CD4-positive, CD25-positive, alpha-beta regulatory T cell (primary cell): ENCODE data around the gene RASGRP4. TPM values are rescaled to one million over a fixed set of nuclear protein-coding genes. Genes with fewer than 3 reads are reported as not detected.
A peak's percentile ranks its signal among the peaks of the same experiment; 100 is the strongest.

Experiments used
- ATAC-seq, 2 donors: fragments of 150-1000 bp; cut with Tn5 transposase; one replicate each; pipeline ENCODE4 v1.10.0; 2021; ENCODE audit warnings: low read depth in 2 of 2, moderate number of reproducible peaks in 2 of 2, moderate library complexity in 1 of 2
- DNase-seq, 3 donors: peaks; one replicate each; pipeline versions ENCODE4 v3.0.0 to v3.0.0-alpha.2; 2012 to 2022; ENCODE audit warnings: mixed read lengths in 1 of 3
- H3K27ac ChIP-seq: one replicate; pipeline ENCODE4 v1.7.0; 2013; ENCODE audit warnings: mild to moderate bottlenecking, low read length; ENCODE audit not compliant: insufficient read depth, poor library complexity, severe bottlenecking
- H3K27me3 ChIP-seq: one replicate; pipeline ENCODE4 v1.7.0; 2013; ENCODE audit warnings: low read length; ENCODE audit not compliant: control insufficient read depth, insufficient read depth
- H3K36me3 ChIP-seq: one replicate; pipeline ENCODE4 v1.7.0; 2013; ENCODE audit warnings: mild to moderate bottlenecking, low read length, moderate library complexity; ENCODE audit not compliant: control insufficient read depth, insufficient read depth
- H3K4me1 ChIP-seq: 2 replicates; pipeline ENCODE4 v1.7.0; 2013; ENCODE audit warnings: mild to moderate bottlenecking, low read length; ENCODE audit not compliant: insufficient read depth, control insufficient read depth, poor library complexity, severe bottlenecking
- H3K4me3 ChIP-seq: one replicate; pipeline ENCODE4 v1.7.0; 2013; ENCODE audit warnings: low read depth, mild to moderate bottlenecking, low read length, moderate library complexity
- H3K9me3 ChIP-seq, 2 experiments: 1 replicate in 1 of 2; 2 replicates in 1 of 2; pipeline ENCODE4 v1.7.0; 2013; ENCODE audit warnings: low read length in 2 of 2, mild to moderate bottlenecking in 1 of 2, moderate library complexity in 1 of 2; ENCODE audit not compliant: control insufficient read depth in 2 of 2
- H3K27ac Mint-ChIP-seq, 3 donors: one replicate each; pipeline ENCODE4 v1.8.0; 2020 to 2022; ENCODE audit warnings: mild to moderate bottlenecking in 3 of 3, mixed read lengths in 3 of 3, moderate library complexity in 2 of 3
- H3K27me3 Mint-ChIP-seq: one replicate; pipeline ENCODE4 v1.8.0; 2022; ENCODE audit warnings: mild to moderate bottlenecking, mixed read lengths
- H3K36me3 Mint-ChIP-seq: one replicate; pipeline ENCODE4 v1.8.0; 2020; ENCODE audit warnings: mixed read lengths
- H3K4me1 Mint-ChIP-seq, 4 donors: one replicate each; pipeline ENCODE4 v1.8.0; 2020 to 2022; ENCODE audit warnings: mixed read lengths in 4 of 4, mild to moderate bottlenecking in 1 of 4
- H3K4me3 Mint-ChIP-seq, 4 donors: one replicate each; pipeline ENCODE4 v1.8.0; 2020 to 2022; ENCODE audit warnings: mild to moderate bottlenecking in 4 of 4, mixed read lengths in 4 of 4, moderate library complexity in 3 of 4
- H3K9me3 Mint-ChIP-seq, 7 donors: one replicate each; pipeline ENCODE4 v1.8.0; 2020 to 2022; ENCODE audit warnings: mixed read lengths in 7 of 7, mild to moderate bottlenecking in 3 of 7, moderate library complexity in 2 of 7
- polyA plus RNA-seq, 4 donors: library from polyadenylated mRNA; unstranded; fragments of 300-500 nt; fragmentation: Illumina TruSeq; gene quantifications; one replicate each; pipeline ENCODE4 v1.2.3, GENCODE V29; 2021
- total RNA-seq: library from RNA; stranded (reverse); gene quantifications from one replicate; pipeline ENCODE4 v1.2.3, GENCODE V29; 2022

RASGRP4 gene
- total and polyA plus RNA-seq, 5 donors from 2014 or later: 1.6 to 10.9 (median 6.7) TPM

DNA sequence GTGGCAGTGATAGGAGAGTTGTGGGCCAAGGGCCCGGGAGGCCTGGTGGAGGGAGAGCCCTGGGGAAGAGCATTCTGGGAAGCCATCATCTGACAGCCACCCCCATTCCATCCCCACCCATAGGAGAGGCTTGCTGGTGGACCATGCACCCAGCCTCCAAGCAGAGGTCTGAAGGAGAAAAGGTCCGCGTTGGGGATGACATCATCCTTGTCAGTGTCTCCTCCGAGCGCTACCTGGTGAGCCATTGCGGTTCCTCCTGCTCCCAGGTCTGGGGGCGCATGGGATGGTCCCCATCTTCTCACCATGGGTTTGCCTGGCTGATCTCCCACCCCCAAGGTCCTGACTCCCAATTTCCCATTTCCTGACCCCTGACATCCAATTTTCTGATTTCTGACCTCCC is 18.0 kb upstream of the RASGRP4 start:
- Histone ChIP-seq H3K4me3 (no peak overlapping the region), H3K4me1 (no peaks in the 10 kb centered on the region), H3K36me3 (no peaks in the 10 kb centered on the region), H3K9me3 (no peaks in the 10 kb centered on the region), H3K27ac (no peak overlapping the region), H3K27me3 (no peaks in the 10 kb centered on the region)
- Mint-ChIP-seq H3K4me1 (peaks cover 0 to 3% (median 1%) of the 10 kb centered on the region in 4 donors), H3K36me3 (peaks cover 4% of the 10 kb centered on the region), H3K27me3 (no peaks in the 10 kb centered on the region), H3K27ac (no peak overlapping the region), H3K4me3 (no peak overlapping the region), H3K9me3 (peaks cover 0 to 2% (median 0%) of the 10 kb centered on the region in 7 donors)
- DNase-seq (no peak), ATAC-seq (no peak)

DNA sequence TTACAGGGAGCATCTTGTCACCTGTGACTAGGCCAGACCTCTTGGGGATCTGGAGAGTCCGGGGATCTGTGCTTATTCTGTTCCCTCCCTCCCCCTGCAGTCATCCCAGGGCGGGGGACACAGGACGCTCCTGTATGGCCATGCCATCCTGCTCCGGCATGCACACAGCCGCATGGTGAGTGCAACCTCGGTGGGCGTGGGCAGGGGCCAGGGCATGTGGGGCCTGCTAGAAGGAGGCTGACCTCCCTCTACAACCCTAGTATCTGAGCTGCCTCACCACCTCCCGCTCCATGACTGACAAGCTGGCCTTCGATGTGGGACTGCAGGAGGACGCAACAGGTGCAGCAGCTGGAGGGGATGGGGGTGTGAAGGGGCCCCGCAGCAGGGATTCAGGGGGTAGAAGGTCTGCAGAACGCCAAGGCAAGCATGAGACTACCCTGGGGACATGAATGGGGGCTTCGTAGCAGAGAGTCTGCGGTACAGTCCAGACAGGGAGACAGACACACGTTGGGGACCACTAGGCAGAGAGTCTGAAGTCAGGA is 17.5 kb upstream of the RASGRP4 start:
- Mint-ChIP-seq H3K4me3 (no peak overlapping the region), H3K36me3 (no peaks in the 10 kb centered on the region), H3K27ac (no peak overlapping the region), H3K9me3 (peaks cover 0 to 2% (median 0%) of the 10 kb centered on the region in 7 donors), H3K27me3 (no peaks in the 10 kb centered on the region), H3K4me1 (peaks cover 0 to 3% (median 1%) of the 10 kb centered on the region in 4 donors)
- Histone ChIP-seq H3K4me1 (no peaks in the 10 kb centered on the region), H3K9me3 (no peaks in the 10 kb centered on the region), H3K27me3 (no peaks in the 10 kb centered on the region), H3K27ac (no peak overlapping the region), H3K36me3 (no peaks in the 10 kb centered on the region), H3K4me3 (no peak overlapping the region)
- no peak for DNase-seq
- ATAC-seq: no peak

DNA sequence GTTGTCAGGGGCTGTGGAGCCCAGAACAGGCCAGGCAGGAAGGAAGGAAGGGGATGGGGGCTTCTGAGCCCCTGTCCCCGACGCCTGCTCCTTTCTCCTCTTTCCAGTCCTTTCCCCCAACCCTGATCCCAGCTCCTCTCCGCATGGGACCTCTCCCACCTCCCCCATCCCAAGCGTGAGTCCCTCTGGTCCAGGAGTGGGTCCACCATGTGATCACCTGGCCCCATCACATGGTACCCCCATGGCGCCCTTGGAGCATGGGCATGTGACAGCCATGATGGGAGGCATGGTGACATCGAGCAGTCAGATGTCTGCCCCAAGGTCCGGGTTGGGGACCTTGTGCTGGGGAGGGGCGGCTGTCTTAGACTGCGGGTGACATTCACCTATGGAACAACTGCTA is 16.7 kb upstream of the RASGRP4 start:
- Histone ChIP-seq H3K27me3 (no peaks in the 10 kb centered on the region), H3K4me3 (no peak overlapping the region), H3K36me3 (no peaks in the 10 kb centered on the region), H3K4me1 (no peaks in the 10 kb centered on the region), H3K27ac (no peak overlapping the region), H3K9me3 (no peaks in the 10 kb centered on the region)
- ATAC-seq (no peak), DNase-seq (no peak)
- Mint-ChIP-seq H3K9me3 (peaks cover 0 to 2% (median 0%) of the 10 kb centered on the region in 7 donors), H3K4me3 (no peak overlapping the region), H3K27me3 (no peaks in the 10 kb centered on the region), H3K4me1 (peaks cover 0 to 3% (median 1%) of the 10 kb centered on the region in 4 donors), H3K27ac (no peak overlapping the region), H3K36me3 (no peaks in the 10 kb centered on the region)

DNA sequence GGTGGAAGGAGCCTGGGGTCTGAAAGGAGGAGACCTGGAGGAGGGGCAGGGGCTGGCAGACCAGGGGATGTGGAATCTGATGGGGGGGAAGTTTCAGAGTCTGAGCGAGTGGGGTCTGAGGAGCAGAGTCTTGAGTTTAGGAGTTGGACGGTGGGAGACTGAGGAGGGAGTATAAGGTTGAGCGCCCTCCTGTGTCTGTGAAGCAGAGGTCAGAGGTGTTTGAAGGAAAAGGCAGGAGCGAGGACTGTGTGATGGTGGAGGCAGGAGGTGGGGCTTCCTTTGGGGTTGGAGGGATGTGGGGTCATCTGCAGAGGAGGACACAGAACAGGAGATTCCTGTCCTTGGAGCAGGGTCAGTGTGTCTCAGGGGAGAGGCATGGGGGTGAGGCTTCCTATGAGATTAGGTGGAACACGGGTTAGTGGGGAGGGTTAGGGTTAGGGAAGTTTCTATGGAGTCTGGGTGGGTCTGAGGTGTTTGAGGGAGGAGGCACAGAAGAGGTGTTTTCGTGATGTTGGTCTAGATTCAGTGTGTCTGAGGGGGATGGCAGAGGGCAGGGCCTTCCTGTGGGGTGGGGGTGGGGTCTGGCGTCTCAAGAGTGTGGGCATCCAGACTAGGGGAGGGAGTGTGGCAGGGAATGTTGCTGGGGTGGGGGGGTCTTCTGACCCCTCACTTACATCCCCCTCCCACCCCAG is 15.8 kb upstream of the RASGRP4 start:
- DNase-seq (peak in 1 of 3 donors; percentile 59), ATAC-seq (peak in 1 of 2 donors; percentile 39)
- Mint-ChIP-seq H3K27ac (peak overlapping the region in 1 of 3 donors; percentile 65), H3K9me3 (peaks cover 0 to 2% (median 0%) of the 10 kb centered on the region in 7 donors), H3K4me3 (no peak overlapping the region), H3K36me3 (no peaks in the 10 kb centered on the region), H3K4me1 (peaks cover 0 to 3% (median 1%) of the 10 kb centered on the region in 4 donors), H3K27me3 (no peaks in the 10 kb centered on the region)
- no peak overlapping the region for H3K27ac ChIP-seq
- no peaks in the 10 kb centered on the region for H3K9me3 ChIP-seq
- no peak overlapping the region for H3K4me3 ChIP-seq
- H3K27me3 ChIP-seq: no peaks in the 10 kb centered on the region
- H3K4me1 ChIP-seq: no peaks in the 10 kb centered on the region
- no peaks in the 10 kb centered on the region for H3K36me3 ChIP-seq

DNA sequence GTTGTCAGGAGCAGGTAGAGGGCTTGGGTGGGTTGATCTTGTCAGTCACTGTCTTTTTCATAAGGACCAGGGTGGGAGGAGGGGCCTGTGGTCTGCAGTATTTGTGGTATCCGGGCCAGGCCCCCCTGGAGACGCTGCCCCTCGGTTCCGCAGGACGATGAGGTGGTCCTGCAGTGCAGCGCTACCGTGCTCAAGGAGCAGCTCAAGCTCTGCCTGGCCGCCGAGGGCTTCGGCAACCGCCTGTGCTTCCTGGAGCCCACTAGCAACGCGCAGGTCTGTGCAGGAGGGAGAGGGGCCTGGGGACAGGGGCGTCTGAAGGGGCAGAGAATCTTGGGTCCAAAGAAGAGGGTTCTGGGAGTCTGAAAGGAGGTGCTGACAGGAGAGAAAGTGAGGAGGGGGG is 14.6 kb upstream of the RASGRP4 start:
- H3K27me3 Mint-ChIP-seq: no peaks in the 10 kb centered on the region
- H3K27ac Mint-ChIP-seq: no peak overlapping the region
- no peak overlapping the region for H3K4me3 ChIP-seq
- no peak overlapping the region for H3K27ac ChIP-seq
- no peaks in the 10 kb centered on the region for H3K36me3 ChIP-seq
- H3K27me3 ChIP-seq: no peaks in the 10 kb centered on the region
- H3K4me1 ChIP-seq: no peaks in the 10 kb centered on the region
- no peaks in the 10 kb centered on the region for H3K9me3 ChIP-seq
- ATAC-seq (no peak), DNase-seq (no peak)
- peaks cover 0 to 3% (median 1%) of the 10 kb centered on the region in 4 donors for H3K4me1 Mint-ChIP-seq
- no peak overlapping the region for H3K4me3 Mint-ChIP-seq
- no peaks in the 10 kb centered on the region for H3K36me3 Mint-ChIP-seq
- peaks cover 0 to 1% (median 0%) of the 10 kb centered on the region in 7 donors for H3K9me3 Mint-ChIP-seq

DNA sequence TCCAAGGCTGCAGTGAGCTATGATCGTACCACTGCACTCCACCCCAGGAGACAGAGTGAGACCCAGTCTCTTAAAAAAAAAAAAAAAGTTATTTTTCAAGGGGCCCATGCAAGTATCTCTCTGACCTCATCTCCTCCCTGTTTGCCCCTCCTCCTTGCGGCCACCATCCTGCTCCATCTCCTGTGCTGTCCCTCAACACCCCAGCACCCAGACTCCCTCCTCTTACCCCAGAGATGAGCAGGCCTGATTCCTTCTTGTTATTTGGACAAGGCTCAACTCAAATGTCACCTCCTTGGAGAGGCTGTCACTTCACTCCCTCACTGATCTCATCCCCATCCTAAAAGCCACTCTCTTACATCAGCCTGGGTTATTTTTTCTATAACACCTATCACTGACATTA is 11.9 kb upstream of the RASGRP4 start:
- Histone ChIP-seq H3K36me3 (no peaks in the 10 kb centered on the region), H3K4me1 (peaks cover 6% of the 10 kb centered on the region), H3K4me3 (no peak overlapping the region), H3K27ac (no peak overlapping the region), H3K27me3 (no peaks in the 10 kb centered on the region), H3K9me3 (no peaks in the 10 kb centered on the region)
- Mint-ChIP-seq H3K36me3 (no peaks in the 10 kb centered on the region), H3K27me3 (no peaks in the 10 kb centered on the region), H3K4me1 (peaks cover 4 to 20% (median 7%) of the 10 kb centered on the region in 4 donors), H3K4me3 (no peak overlapping the region), H3K9me3 (no peaks in the 10 kb centered on the region), H3K27ac (no peak overlapping the region)
- no peak for DNase-seq
- no peak for ATAC-seq

DNA sequence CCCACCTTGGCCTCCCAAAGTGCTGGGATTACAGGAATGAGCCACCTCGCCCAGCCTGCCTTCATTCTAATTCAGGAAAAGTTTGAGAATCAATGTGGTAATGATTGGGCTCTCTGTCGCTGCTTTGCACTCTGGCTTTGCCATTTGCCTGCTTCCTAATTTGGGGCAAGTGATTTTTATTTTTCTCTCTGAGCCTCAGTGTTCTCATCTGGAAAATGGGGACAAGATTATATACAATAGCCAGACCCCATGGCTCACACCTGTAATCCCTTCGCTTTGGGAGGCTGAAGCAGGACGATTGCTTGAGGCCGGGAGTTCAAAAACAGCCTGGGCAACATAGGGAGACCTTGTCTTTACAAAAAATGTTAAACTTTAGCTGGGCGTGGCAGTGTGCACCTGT is 11.3 kb upstream of the RASGRP4 start:
- Histone ChIP-seq H3K9me3 (no peaks in the 10 kb centered on the region), H3K36me3 (no peaks in the 10 kb centered on the region), H3K4me1 (peaks cover 6% of the 10 kb centered on the region), H3K27ac (no peak overlapping the region), H3K4me3 (no peak overlapping the region), H3K27me3 (no peaks in the 10 kb centered on the region)
- Mint-ChIP-seq H3K4me1 (peaks cover 4 to 22% (median 7%) of the 10 kb centered on the region in 4 donors), H3K9me3 (no peaks in the 10 kb centered on the region), H3K4me3 (no peak overlapping the region), H3K27ac (no peak overlapping the region), H3K36me3 (no peaks in the 10 kb centered on the region), H3K27me3 (no peaks in the 10 kb centered on the region)
- no peak for DNase-seq
- ATAC-seq: no peak

DNA sequence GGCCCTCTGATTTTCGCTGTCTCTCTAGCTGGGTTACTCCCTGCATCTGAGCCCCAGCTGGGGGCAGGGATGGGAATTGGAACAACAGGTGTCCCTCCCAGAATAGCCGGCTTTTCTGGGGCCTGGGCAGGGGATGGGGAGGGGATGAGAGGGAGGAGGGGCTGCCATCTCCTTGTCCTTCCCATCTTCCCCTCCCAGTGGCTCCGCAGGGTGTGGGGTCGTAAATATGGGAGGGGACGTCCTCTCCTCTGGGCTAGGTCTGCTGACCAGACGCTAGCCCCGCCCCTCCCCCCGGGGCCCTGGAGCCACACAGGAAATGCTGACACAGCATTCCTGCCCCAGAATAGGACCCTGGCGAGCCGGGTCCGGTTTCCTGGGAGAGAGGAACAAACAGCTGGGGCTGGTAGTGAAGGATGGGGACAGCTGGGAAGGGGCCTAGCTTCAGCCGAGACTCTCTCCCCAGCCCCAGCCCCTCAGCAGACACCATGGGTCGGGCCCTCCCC is 8.6 kb upstream of the RASGRP4 start:
- H3K36me3 ChIP-seq: no peaks in the 10 kb centered on the region
- Mint-ChIP-seq H3K36me3 (no peaks in the 10 kb centered on the region), H3K9me3 (no peaks in the 10 kb centered on the region), H3K4me3 (peak overlapping the region; percentile 49 to 79 (median 75)), H3K27me3 (no peaks in the 10 kb centered on the region), H3K27ac (no peak overlapping the region), H3K4me1 (peaks cover 4 to 23% (median 9%) of the 10 kb centered on the region in 4 donors)
- DNase-seq (no peak), ATAC-seq (no peak)
- H3K9me3 ChIP-seq: no peaks in the 10 kb centered on the region
- peaks cover 8% of the 10 kb centered on the region for H3K4me1 ChIP-seq
- no peak overlapping the region for H3K27ac ChIP-seq
- no peaks in the 10 kb centered on the region for H3K27me3 ChIP-seq
- H3K4me3 ChIP-seq: no peak overlapping the region
